ENCODE results near the gene MTX2. TPM values are rescaled to one million over a fixed set of nuclear protein-coding genes. Genes with fewer than 3 reads are reported as not detected.

The MTX2 gene
- polyA plus RNA-seq, 1 donor = 53.3 TPM

- DNase-seq = no peak
Measured at GRCh38 chr2:176380341-176380740, 111.1 kb downstream of the MTX2 start.

- DNase-seq = no peak
Measured at GRCh38 chr2:176383100-176383499, 113.9 kb downstream of the MTX2 start.

- no peak for DNase-seq
Measured at GRCh38 chr2:176383836-176384442, 114.7 kb downstream of the MTX2 start.

GRCh38 chr2:176385219-176385759 is 116.0 kb downstream of the MTX2 start:
- no peak for DNase-seq

- DNase-seq = no peak
Measured at GRCh38 chr2:176385838-176386237, 116.6 kb downstream of the MTX2 start.

Other genes starting within 250 kb of the MTX2 start
- not detected for gene EVX2, start 185.5 kb upstream of the MTX2 start, polyA plus RNA-seq (ENCODE audit: insufficient read length)
- not detected for gene HOXD13, start 176.7 kb upstream of the MTX2 start, polyA plus RNA-seq (ENCODE audit: insufficient read length)
- not detected for gene HOXD12, start 169.6 kb upstream of the MTX2 start, polyA plus RNA-seq (ENCODE audit: insufficient read length)
- gene HOXD11, start 162.2 kb upstream of the MTX2 start, polyA plus RNA-seq (ENCODE audit: insufficient read length) = not detected
- 0.10 TPM for gene HOXD10, start 152.7 kb upstream of the MTX2 start, polyA plus RNA-seq (ENCODE audit: insufficient read length)
- gene HOXD9, start 146.7 kb upstream of the MTX2 start, polyA plus RNA-seq (ENCODE audit: insufficient read length) = 10.5 TPM
- gene HOXD8, start 139.7 kb upstream of the MTX2 start, polyA plus RNA-seq (ENCODE audit: insufficient read length) = 45.0 TPM
- gene HOXD4, start 117.9 kb upstream of the MTX2 start, polyA plus RNA-seq (ENCODE audit: insufficient read length) = 8.2 TPM
- 3.4 TPM for gene HOXD3, start 112.1 kb upstream of the MTX2 start, polyA plus RNA-seq (ENCODE audit: insufficient read length)
- gene HOXD1, start 80.8 kb upstream of the MTX2 start, polyA plus RNA-seq (ENCODE audit: insufficient read length) = 0.57 TPM

Measured in hindlimb muscle (tissue), 1 donor.